Fibroblast of mammary gland (primary cell): ENCODE results near the gene RXFP1.
"Not testable (repeated sequence)": the region's sequence is repeated elsewhere in the genome, so short reads cannot be mapped to it uniquely, and the experiment has no call there.

Experiments used
- DNase-seq: peaks from one replicate; pipeline ENCODE4 v3.0.0-alpha.2; 2010; ENCODE audit warnings: low read depth
- H3K4me3 ChIP-seq: 2 replicates; pipeline ENCODE4 v1.5.1; 2011; ENCODE audit warnings: low read depth, mild to moderate bottlenecking, low read length, moderate library complexity; ENCODE audit not compliant: control insufficient read depth
- CTCF ChIP-seq: conservative IDR thresholded peaks from 2 replicates; pipeline ENCODE4 v1.5.1; 2011; ENCODE audit warnings: low read depth, low read length, inconsistent platforms; ENCODE audit not compliant: control insufficient read depth, insufficient read depth

RXFP1 gene

GRCh38 chr4:158636619-158637018 is 114.9 kb downstream of the RXFP1 start:
- TF ChIP-seq CTCF, result no peak
- DNase-seq, result no peak
- H3K4me3 ChIP-seq, result no peak overlapping the region

- H3K4me3 ChIP-seq, result no peak overlapping the region
- TF ChIP-seq CTCF, result no peak
- no peak for DNase-seq
These were observed 122.7 kb downstream of the RXFP1 start for GRCh38 chr4:158644356-158644755.

GRCh38 chr4:158644760-158645159 is 123.1 kb downstream of the RXFP1 start:
- H3K4me3 ChIP-seq, result no peak overlapping the region
- DNase-seq, result no peak
- TF ChIP-seq CTCF, result no peak

- DNase-seq, result no peak
These were observed 127.5 kb downstream of the RXFP1 start for GRCh38 chr4:158649111-158649680.

GRCh38 chr4:158652920-158653319 is 131.2 kb downstream of the RXFP1 start:
- no peak for DNase-seq
- TF ChIP-seq CTCF, result no peak

More at GRCh38 chr4:158649111-158649680, 127.5 kb downstream of the RXFP1 start:
- H3K4me3 ChIP-seq, result no peak overlapping the region
- no peak for TF ChIP-seq CTCF

GRCh38 chr4:158656439-158656838 is 134.8 kb downstream of the RXFP1 start:
- DNase-seq, result no peak
- no peak overlapping the region for H3K4me3 ChIP-seq
- TF ChIP-seq CTCF, result no peak

More at GRCh38 chr4:158652920-158653319, 131.2 kb downstream of the RXFP1 start:
- no peak overlapping the region for H3K4me3 ChIP-seq

- no peak for DNase-seq
- H3K4me3 ChIP-seq, result no peak overlapping the region
- TF ChIP-seq CTCF, result no peak
These were observed 135.6 kb downstream of the RXFP1 start for GRCh38 chr4:158657291-158657690.

- not testable (repeated sequence) for H3K4me3 ChIP-seq, DNase-seq
These were observed 141.6 kb downstream of the RXFP1 start for GRCh38 chr4:158663255-158663654.

- DNase-seq, result not testable (repeated sequence)
These were observed 142.3 kb downstream of the RXFP1 start for GRCh38 chr4:158663707-158664625.

More at GRCh38 chr4:158663707-158664625, 142.3 kb downstream of the RXFP1 start:
- not testable (repeated sequence) for H3K4me3 ChIP-seq
